Subcutaneous adipose tissue (tissue), 4 donors: ENCODE results near the gene CD83. TPM values are rescaled to one million over a fixed set of nuclear protein-coding genes. Genes with fewer than 3 reads are reported as not detected.

Experiments used
- CTCF ChIP-seq: fragments of 450-650 bp; IDR thresholded peaks from one replicate; pipeline ENCODE4 v1.5.1; 2016; ENCODE audit warnings: low read depth, mild to moderate bottlenecking, control low read depth, antibody characterized with exemption, moderate library complexity
- total RNA-seq, 4 donors: library from RNA; depleted of rRNA; stranded (reverse); fragments of >200 nt; gene quantifications; one replicate each; pipeline ENCODE4 v1.1.0, GENCODE V29; 2016

Gene CD83
- total RNA-seq, 4 donors from 2014 or later, result 3.2 to 30.1 (median 4.8) TPM

- TF ChIP-seq CTCF, result no peak
Measured at GRCh38 chr6:14118091-14118439, 493 bp downstream of the CD83 start.

- no peak for TF ChIP-seq CTCF
Measured at GRCh38 chr6:14118446-14118845, 874 bp downstream of the CD83 start.

DNA sequence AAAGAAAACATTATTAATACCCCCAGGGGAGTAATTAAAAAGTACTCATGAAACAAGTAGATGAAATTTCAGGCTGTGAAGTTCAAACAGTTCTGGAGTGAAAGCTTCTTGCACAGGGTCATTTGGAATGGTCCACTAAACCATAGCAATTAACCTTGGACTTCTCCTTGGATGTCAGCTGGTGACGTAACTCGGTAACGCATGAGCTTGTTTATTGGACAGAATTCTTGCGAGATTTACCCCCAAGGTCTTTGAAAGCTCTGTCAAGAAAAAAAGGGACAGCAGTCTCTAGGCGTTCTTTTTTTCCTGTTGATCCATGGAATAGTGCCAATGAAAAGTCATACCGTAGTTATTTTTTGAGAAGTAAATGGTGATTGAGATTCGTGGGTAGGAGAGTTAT lies 2.2 kb downstream of the CD83 start:
- no peak for TF ChIP-seq CTCF

- no peak for TF ChIP-seq CTCF
Measured at GRCh38 chr6:14120546-14120945, 3.0 kb downstream of the CD83 start.

- TF ChIP-seq CTCF, result no peak
Measured at GRCh38 chr6:14121936-14122344, 4.4 kb downstream of the CD83 start.

DNA sequence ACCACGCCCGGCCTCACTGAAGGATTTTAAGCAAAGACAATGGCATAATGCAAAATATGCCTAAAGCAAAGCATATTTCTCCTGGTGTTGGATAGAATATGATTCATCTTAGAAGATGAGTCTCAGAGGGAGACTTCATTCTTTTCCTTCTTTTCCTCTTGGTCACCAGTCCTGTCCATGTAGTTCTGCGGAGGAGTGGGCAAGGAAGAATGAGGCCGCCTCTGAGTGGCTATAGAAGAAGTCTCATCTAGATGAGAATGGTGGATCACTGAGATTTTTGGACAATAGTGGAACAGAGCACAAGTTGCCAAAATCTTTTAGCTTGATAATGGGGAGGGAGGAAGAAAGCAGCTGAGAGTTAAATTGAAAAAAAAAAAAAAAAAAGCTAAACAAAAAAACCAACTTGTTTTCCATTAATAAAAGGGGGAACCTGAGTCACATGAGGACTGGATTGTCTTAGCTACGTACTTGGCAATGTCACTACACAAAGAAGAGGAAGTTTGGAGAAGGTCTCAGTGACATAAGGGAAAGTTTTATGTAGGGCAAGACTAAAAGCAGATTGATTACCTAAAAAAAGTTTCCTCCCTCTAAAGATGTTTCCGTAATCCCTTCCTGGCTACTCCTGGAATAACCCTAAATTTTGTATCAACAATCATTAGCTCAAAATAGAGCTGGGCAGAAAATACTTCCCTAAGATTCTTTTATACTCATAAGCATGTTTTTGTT lies 6.0 kb downstream of the CD83 start:
- no peak for TF ChIP-seq CTCF

- no peak for TF ChIP-seq CTCF
Measured at GRCh38 chr6:14125346-14125745, 7.8 kb downstream of the CD83 start.
